Fibroblast of lung (primary cell): ENCODE measurements around the gene CNDP1. TPM values are rescaled to one million over a fixed set of nuclear protein-coding genes. Genes with fewer than 3 reads are reported as not detected.

Source experiments
- DNase-seq, 2 donors: peaks; one replicate each; pipeline versions ENCODE4 v3.0.0 to v3.0.0-alpha.2; 2010; ENCODE audit warnings: low read depth in 2 of 2
- H2AFZ ChIP-seq: 2 replicates; pipeline ENCODE4 v1.5.1; 2012; ENCODE audit warnings: low read length, control low read depth, inconsistent platforms
- H3K27ac ChIP-seq: 2 replicates; pipeline ENCODE4 v1.5.1; 2011; ENCODE audit warnings: low read length, control low read depth; ENCODE audit not compliant: insufficient read depth
- H3K27me3 ChIP-seq: 2 replicates; pipeline ENCODE4 v1.5.1; 2011; ENCODE audit warnings: mild to moderate bottlenecking, low read length; ENCODE audit not compliant: control insufficient read depth, insufficient read depth
- H3K36me3 ChIP-seq: 2 replicates; pipeline ENCODE4 v1.5.1; 2011; ENCODE audit warnings: low read length; ENCODE audit not compliant: control insufficient read depth, insufficient read depth
- H3K4me1 ChIP-seq: 2 replicates; pipeline ENCODE4 v1.5.1; 2011; ENCODE audit warnings: low read length; ENCODE audit not compliant: control insufficient read depth, insufficient read depth; ENCODE audit errors: extremely low read depth
- H3K4me2 ChIP-seq: 2 replicates; pipeline ENCODE4 v1.5.1; 2011; ENCODE audit warnings: low read length, control low read depth; ENCODE audit not compliant: insufficient read depth; ENCODE audit errors: extremely low read depth
- H3K4me3 ChIP-seq, 4 experiments: fragments of 200-600 bp in 1 of 4; sonication (generic) in 1 of 4; replicated peaks in 1 of 4; 2 replicates each; pipeline ENCODE4 v1.5.1; 2011 to 2016; ENCODE audit warnings: low read length in 4 of 4, low read depth in 3 of 4, mild to moderate bottlenecking in 3 of 4, control low read depth in 2 of 4, inconsistent platforms in 1 of 4, mixed read lengths in 1 of 4; ENCODE audit not compliant: insufficient read depth in 1 of 4; ENCODE audit errors: control extremely low read depth in 1 of 4
- H3K79me2 ChIP-seq: 2 replicates; pipeline ENCODE4 v1.5.1; 2012; ENCODE audit warnings: mild to moderate bottlenecking, low read length, inconsistent platforms; ENCODE audit not compliant: control insufficient read depth, insufficient read depth
- H3K9ac ChIP-seq: 2 replicates; pipeline ENCODE4 v1.5.1; 2011; ENCODE audit warnings: mild to moderate bottlenecking, low read length, control low read depth; ENCODE audit not compliant: insufficient read depth
- H3K9me3 ChIP-seq: 2 replicates; pipeline ENCODE4 v1.5.1; 2012; ENCODE audit warnings: low read depth, low read length; ENCODE audit not compliant: control insufficient read depth, insufficient read depth
- H4K20me1 ChIP-seq: 2 replicates; pipeline ENCODE4 v1.5.1; 2011; ENCODE audit warnings: low read length; ENCODE audit not compliant: control insufficient read depth, insufficient read depth; ENCODE audit errors: extremely low read depth
- CTCF ChIP-seq, 2 donors: IDR thresholded peaks in 1 of 2; conservative IDR thresholded peaks in 1 of 2; 1 replicate in 1 of 2; 2 replicates in 1 of 2; pipeline ENCODE4 v1.5.1; 2011 to 2012; ENCODE audit warnings: low read length in 2 of 2, control low read depth in 1 of 2, inconsistent platforms in 1 of 2, low read depth in 1 of 2, mild to moderate bottlenecking in 1 of 2
- EZH2 ChIP-seq: IDR thresholded peaks from 2 replicates; pipeline ENCODE4 v1.5.1; 2012; ENCODE audit warnings: low read length, control low read depth, mild to moderate bottlenecking; ENCODE audit errors: missing control alignments
- polyA plus RNA-seq, 2 donors: library from polyadenylated mRNA; depleted of rRNA in 1 of 2; stranded (reverse) in 1 of 2; unstranded in 1 of 2; fragments of >200 nt; gene quantifications; 2 replicates each; pipeline ENCODE4 v1.2.1, GENCODE V29; 2011 to 2012; ENCODE audit warnings: missing spikeins in 1 of 2
- total RNA-seq: library from RNA; depleted of rRNA; stranded (reverse); fragments of >200 nt; gene quantifications from 2 replicates; pipeline ENCODE4 v1.2.1, GENCODE V29; 2014

The CNDP1 gene
- total and polyA plus RNA-seq, 2 donors (not counting 1 experiment from before 2014, with no cell fraction given) = not detected

- Histone ChIP-seq H3K79me2 (no peaks in the 10 kb centered on the region), H3K4me1 (no peaks in the 10 kb centered on the region), H2AFZ (no peak overlapping the region), H3K27ac (no peak overlapping the region), H3K4me3 (no peak overlapping the region), H3K9me3 (no peaks in the 10 kb centered on the region), H3K4me2 (no peak overlapping the region), H3K9ac (no peak overlapping the region), H3K36me3 (peaks cover 22% of the 10 kb centered on the region), H4K20me1 (no peaks in the 10 kb centered on the region), H3K27me3 (no peaks in the 10 kb centered on the region)
- TF ChIP-seq CTCF (conservative IDR thresholded peaks at IDR 0.05 in 1 of 2, IDR thresholded peaks at IDR 0.05 in 1 of 2; ENCODE audit: low read depth in 1 of 2, low read length in 2 of 2) = no peak
- TF ChIP-seq EZH2 = no peak
- DNase-seq = no peak
Measured at GRCh38 chr18:74507097-74507881, 27.0 kb upstream of the CNDP1 start.

- Histone ChIP-seq H3K9me3 (no peaks in the 10 kb centered on the region), H4K20me1 (no peaks in the 10 kb centered on the region), H3K36me3 (peaks cover 22% of the 10 kb centered on the region), H3K4me3 (no peak overlapping the region), H3K4me1 (no peaks in the 10 kb centered on the region), H3K27me3 (no peaks in the 10 kb centered on the region), H3K4me2 (no peak overlapping the region), H3K27ac (no peak overlapping the region), H3K79me2 (no peaks in the 10 kb centered on the region), H2AFZ (no peak overlapping the region), H3K9ac (no peak overlapping the region)
- TF ChIP-seq EZH2 (no peak), CTCF (conservative IDR thresholded peaks at IDR 0.05 in 1 of 2, IDR thresholded peaks at IDR 0.05 in 1 of 2; ENCODE audit: low read depth in 1 of 2, low read length in 2 of 2) (no peak)
- no peak for DNase-seq
Measured at GRCh38 chr18:74507927-74508326, 26.4 kb upstream of the CNDP1 start.

- H4K20me1 ChIP-seq = no peaks in the 10 kb centered on the region
- TF ChIP-seq CTCF (conservative IDR thresholded peaks at IDR 0.05 in 1 of 2, IDR thresholded peaks at IDR 0.05 in 1 of 2; ENCODE audit: low read depth in 1 of 2, low read length in 2 of 2) (no peak), EZH2 (no peak)
- H3K4me1 ChIP-seq = no peaks in the 10 kb centered on the region
- no peak overlapping the region for H3K4me3 ChIP-seq
- H3K36me3 ChIP-seq = peaks cover 20% of the 10 kb centered on the region
- no peak overlapping the region for H2AFZ ChIP-seq
- H3K4me2 ChIP-seq = no peak overlapping the region
- H3K27ac ChIP-seq = no peak overlapping the region
- no peaks in the 10 kb centered on the region for H3K79me2 ChIP-seq
- no peak overlapping the region for H3K9ac ChIP-seq
- H3K9me3 ChIP-seq = no peaks in the 10 kb centered on the region
- no peaks in the 10 kb centered on the region for H3K27me3 ChIP-seq
- no peak for DNase-seq
Measured at GRCh38 chr18:74508366-74508765, 25.9 kb upstream of the CNDP1 start.
